Body of pancreas (tissue), 4 donors: ENCODE data around the gene ZNF154.

Experiments
- CTCF ChIP-seq, 7 experiments: fragments of 450-650 bp in 4 of 7; fragments of 200-600 bp in 3 of 7; sonication (generic) in 3 of 7; IDR thresholded peaks; one replicate each; pipeline ENCODE4 v1.5.1; 2016 to 2019; ENCODE audit warnings: antibody characterized with exemption in 7 of 7
- POLR2A ChIP-seq, 3 donors: fragments of 450-650 bp; IDR thresholded peaks; one replicate each; pipeline ENCODE4 v1.6.1; 2016; ENCODE audit warnings: antibody characterized with exemption in 3 of 3, mild to moderate bottlenecking in 2 of 3

GRCh38 chr19:57672466-57672865, 36.5 kb downstream of the ZNF154 start:
- TF ChIP-seq CTCF (IDR thresholded peaks at IDR 0.05) (no peak), POLR2A (IDR thresholded peaks at IDR 0.05) (no peak)
